Measurements from ENCODE around the gene FXYD3.

DNA sequence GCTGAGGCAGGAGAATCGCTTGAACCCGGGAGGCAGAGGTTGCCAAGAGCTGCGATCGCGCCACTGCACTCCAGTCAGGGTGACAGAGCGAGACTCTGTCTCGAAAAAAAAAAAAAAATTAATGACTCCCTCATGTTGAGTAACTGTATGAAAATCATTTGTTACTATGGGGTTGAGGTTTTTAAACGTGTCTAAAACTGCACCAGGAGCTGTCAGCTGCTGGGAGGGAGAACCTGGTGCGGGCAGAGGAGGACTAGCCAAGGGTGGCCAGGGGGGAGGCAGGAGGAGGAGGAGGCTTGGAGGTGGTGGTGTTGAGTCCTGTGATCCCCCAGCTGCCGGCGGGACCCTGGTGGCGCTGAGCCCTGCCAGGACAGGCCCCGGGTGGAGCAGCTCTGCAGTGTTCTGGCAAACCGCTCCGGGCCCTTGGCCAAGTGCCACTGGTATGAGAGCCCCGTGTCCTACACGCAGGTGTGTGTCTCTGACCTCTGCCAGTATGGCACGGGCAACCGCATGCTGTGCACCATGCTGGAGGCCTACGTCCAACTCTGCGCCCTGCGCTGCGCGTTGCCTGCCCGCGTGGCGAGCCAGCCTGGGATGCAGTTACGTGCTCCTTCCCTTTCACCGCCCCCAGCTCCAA is 17.1 kb upstream of the FXYD3 start:
- no peak for TF ChIP-seq POLR2A (IDR thresholded peaks at IDR 0.05)
- TF ChIP-seq, protein P1, sequence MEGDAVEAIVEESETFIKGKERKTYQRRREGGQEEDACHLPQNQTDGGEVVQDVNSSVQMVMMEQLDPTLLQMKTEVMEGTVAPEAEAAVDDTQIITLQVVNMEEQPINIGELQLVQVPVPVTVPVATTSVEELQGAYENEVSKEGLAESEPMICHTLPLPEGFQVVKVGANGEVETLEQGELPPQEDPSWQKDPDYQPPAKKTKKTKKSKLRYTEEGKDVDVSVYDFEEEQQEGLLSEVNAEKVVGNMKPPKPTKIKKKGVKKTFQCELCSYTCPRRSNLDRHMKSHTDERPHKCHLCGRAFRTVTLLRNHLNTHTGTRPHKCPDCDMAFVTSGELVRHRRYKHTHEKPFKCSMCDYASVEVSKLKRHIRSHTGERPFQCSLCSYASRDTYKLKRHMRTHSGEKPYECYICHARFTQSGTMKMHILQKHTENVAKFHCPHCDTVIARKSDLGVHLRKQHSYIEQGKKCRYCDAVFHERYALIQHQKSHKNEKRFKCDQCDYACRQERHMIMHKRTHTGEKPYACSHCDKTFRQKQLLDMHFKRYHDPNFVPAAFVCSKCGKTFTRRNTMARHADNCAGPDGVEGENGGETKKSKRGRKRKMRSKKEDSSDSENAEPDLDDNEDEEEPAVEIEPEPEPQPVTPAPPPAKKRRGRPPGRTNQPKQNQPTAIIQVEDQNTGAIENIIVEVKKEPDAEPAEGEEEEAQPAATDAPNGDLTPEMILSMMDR (IDR thresholded peaks at IDR 0.05), result no peak
